Testis (tissue), 3 donors: Measurements from ENCODE around the gene ACBD4. TPM values are rescaled to one million over a fixed set of nuclear protein-coding genes. Genes with fewer than 3 reads are reported as not detected.

Source experiments
- DNase-seq: peaks from one replicate; pipeline ENCODE4 v3.0.0-alpha.2; 2019
- H3K27ac ChIP-seq, 2 donors: fragments of 200-600 bp; sonication (generic); one replicate each; pipeline ENCODE4 v1.5.1; 2019
- H3K27me3 ChIP-seq: fragments of 200-600 bp; sonication (generic); one replicate; pipeline ENCODE4 v1.5.1; 2019
- H3K36me3 ChIP-seq: fragments of 200-600 bp; sonication (generic); one replicate; pipeline ENCODE4 v1.5.1; 2017; ENCODE audit warnings: low read depth; ENCODE audit errors: missing control alignments
- H3K4me1 ChIP-seq: fragments of 200-600 bp; sonication (generic); one replicate; pipeline ENCODE4 v1.5.1; 2019
- H3K4me3 ChIP-seq, 2 donors: fragments of 200-600 bp; sonication (generic); one replicate each; pipeline ENCODE4 v1.5.1; 2017 to 2019
- H3K9me3 ChIP-seq: fragments of 200-600 bp; sonication (generic); one replicate; pipeline ENCODE4 v1.5.1; 2017
- POLR2A ChIP-seq: fragments of 450-650 bp; IDR thresholded peaks from one replicate; pipeline ENCODE4 v1.6.1; 2017; ENCODE audit warnings: antibody characterized with exemption, mild to moderate bottlenecking, moderate library complexity
- WGBS, 2 donors: methylation state at CpG; one replicate each; pipeline ENCODE4 v1.1.5; 2018; 5-methylcytosine and 5-hydroxymethylcytosine counted together
- intact Hi-C: fragments of 100-400 bp; cut with DNase I; formaldehyde crosslinking; loops from one replicate; pipeline ENCODE4 v1.15.1; 2023; ENCODE audit warnings: low total_unique reads
- microRNA-seq, 2 donors: library from miRNA; unstranded; fragments of <30 nt; microRNA quantifications; one replicate each; pipeline ENCODE4, GENCODE V29; 2016; ENCODE audit warnings: borderline number of aligned reads in 2 of 2, borderline replicate concordance in 1 of 2
- polyA plus RNA-seq: library from polyadenylated mRNA; stranded (reverse); fragments of 350-450 nt; fragmentation: Illumina TruSeq; extraction: RNeasy Lipid Tissue Mini Kit (QIAGEN cat#74804); gene quantifications from one replicate; pipeline ENCODE4 v1.2.3, GENCODE V29; 2014; ENCODE audit warnings: low read depth, low replicate concordance; ENCODE audit not compliant: insufficient read depth
- small RNA-seq, 2 donors: library from RNA; depleted of rRNA; stranded (forward); fragments of <200 nt; gene quantifications; one replicate each; pipeline ENCODE3, GENCODE V24; 2016
- total RNA-seq, 2 donors: library from RNA; depleted of rRNA; stranded (reverse); fragments of >200 nt; gene quantifications; one replicate each; pipeline ENCODE4 v1.2.3, GENCODE V29; 2016
- TF ChIP-seq, protein P1 (sequence below), 3 experiments: fragments of 450-650 bp in 2 of 3; fragments of 200-600 bp in 1 of 3; sonication (generic) in 1 of 3; IDR thresholded peaks; one replicate each; pipeline ENCODE4 v1.5.1; 2016 to 2019; ENCODE audit warnings: antibody characterized with exemption in 3 of 3, mild to moderate bottlenecking in 2 of 3, moderate library complexity in 1 of 3

ACBD4 gene
- total and polyA plus RNA-seq, 3 donors from 2014 or later: 7.5 to 9.1 (median 8.3) TPM

- no peak for DNase-seq
- H3K4me3 ChIP-seq: no peak overlapping the region
- H3K9me3 ChIP-seq: no peaks in the 10 kb centered on the region
- no peaks in the 10 kb centered on the region for H3K36me3 ChIP-seq
- no peak overlapping the region for H3K27ac ChIP-seq
- peaks cover 7% of the 10 kb centered on the region for H3K4me1 ChIP-seq
- H3K27me3 ChIP-seq: no peaks in the 10 kb centered on the region
- TF ChIP-seq POLR2A: no peak
- TF ChIP-seq, protein P1, sequence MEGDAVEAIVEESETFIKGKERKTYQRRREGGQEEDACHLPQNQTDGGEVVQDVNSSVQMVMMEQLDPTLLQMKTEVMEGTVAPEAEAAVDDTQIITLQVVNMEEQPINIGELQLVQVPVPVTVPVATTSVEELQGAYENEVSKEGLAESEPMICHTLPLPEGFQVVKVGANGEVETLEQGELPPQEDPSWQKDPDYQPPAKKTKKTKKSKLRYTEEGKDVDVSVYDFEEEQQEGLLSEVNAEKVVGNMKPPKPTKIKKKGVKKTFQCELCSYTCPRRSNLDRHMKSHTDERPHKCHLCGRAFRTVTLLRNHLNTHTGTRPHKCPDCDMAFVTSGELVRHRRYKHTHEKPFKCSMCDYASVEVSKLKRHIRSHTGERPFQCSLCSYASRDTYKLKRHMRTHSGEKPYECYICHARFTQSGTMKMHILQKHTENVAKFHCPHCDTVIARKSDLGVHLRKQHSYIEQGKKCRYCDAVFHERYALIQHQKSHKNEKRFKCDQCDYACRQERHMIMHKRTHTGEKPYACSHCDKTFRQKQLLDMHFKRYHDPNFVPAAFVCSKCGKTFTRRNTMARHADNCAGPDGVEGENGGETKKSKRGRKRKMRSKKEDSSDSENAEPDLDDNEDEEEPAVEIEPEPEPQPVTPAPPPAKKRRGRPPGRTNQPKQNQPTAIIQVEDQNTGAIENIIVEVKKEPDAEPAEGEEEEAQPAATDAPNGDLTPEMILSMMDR (IDR thresholded peaks at IDR 0.05): no peak
- intact Hi-C loops: no loop called here
- WGBS, 2 donors: 52 to 60% methylated on average over 2 of the region's 2 CpGs
Observed at GRCh38 chr17:45189009-45189408, 53.5 kb downstream of the ACBD4 start.

- 71 to 80% methylated on average over 11 of the region's 11 CpGs for WGBS, 2 donors
- DNase-seq: no peak
- peaks cover 7% of the 10 kb centered on the region for H3K4me1 ChIP-seq
- no peaks in the 10 kb centered on the region for H3K36me3 ChIP-seq
- intact Hi-C loops: no loop called here
- TF ChIP-seq POLR2A: no peak
- TF ChIP-seq, protein P1 (IDR thresholded peaks at IDR 0.05): no peak
- no peak overlapping the region for H3K4me3 ChIP-seq
- H3K27me3 ChIP-seq: no peaks in the 10 kb centered on the region
- H3K27ac ChIP-seq: peak overlapping the region; percentile 5 to 41
- no peaks in the 10 kb centered on the region for H3K9me3 ChIP-seq
Observed at GRCh38 chr17:45190503-45191255, 55.2 kb downstream of the ACBD4 start.

Small RNA genes within 50 kb of the gene (microRNA-seq; reads per million reads assigned to microRNA genes)
- 0 to 0.70 reads per million in 2 donors for gene MIR6784

Small RNA genes within 50 kb of the gene (small RNA-seq; reads per million reads assigned to genes)
- gene MIR6784: 0 reads per million in 2 donors

Other genes with a start within 250 kb of the ACBD4 start
- gene EFTUD2, start 236.2 kb upstream of the ACBD4 start, total RNA-seq: 100 to 1,000 TPM; 124 to 131 TPM
- gene EFTUD2, start 236.2 kb upstream of the ACBD4 start, polyA plus RNA-seq: 95.5 TPM
- under 1 TPM; 0.55 to 0.62 TPM for gene GFAP, start 220.2 kb upstream of the ACBD4 start, total RNA-seq
- gene GFAP, start 220.2 kb upstream of the ACBD4 start, polyA plus RNA-seq: 0.91 TPM
- gene KIF18B, start 187.9 kb upstream of the ACBD4 start, total RNA-seq: 1 to 10 TPM; 3.7 to 6.0 TPM
- gene KIF18B, start 187.9 kb upstream of the ACBD4 start, polyA plus RNA-seq: 4.7 TPM
- 1 to 10 TPM in 1 of 2 donors, under 1 TPM in 1; 0.74 to 1.3 TPM for gene C1QL1, start 167.4 kb upstream of the ACBD4 start, total RNA-seq
- 1.7 TPM for gene C1QL1, start 167.4 kb upstream of the ACBD4 start, polyA plus RNA-seq
- gene DCAKD, start 84.1 kb upstream of the ACBD4 start, total RNA-seq: 10 to 100 TPM; 63.1 to 72.5 TPM
- 33.2 TPM for gene DCAKD, start 84.1 kb upstream of the ACBD4 start, polyA plus RNA-seq
- 10 to 100 TPM; 76.1 to 79.0 TPM for gene NMT1, start 74.4 kb upstream of the ACBD4 start, total RNA-seq
- gene NMT1, start 74.4 kb upstream of the ACBD4 start, polyA plus RNA-seq: 143 TPM
- gene PLCD3, start 3.2 kb upstream of the ACBD4 start, total RNA-seq: 100 to 1,000 TPM in 1 of 2 donors, 10 to 100 TPM in 1; 86.3 to 106 TPM
- gene PLCD3, start 3.2 kb upstream of the ACBD4 start, polyA plus RNA-seq: 62.2 TPM
- 10 to 100 TPM; 51.8 to 68.8 TPM for gene HEXIM1, start 12.8 kb downstream of the ACBD4 start, total RNA-seq
- gene HEXIM1, start 12.8 kb downstream of the ACBD4 start, polyA plus RNA-seq: 38.8 TPM
- 10 to 100 TPM; 35.9 to 47.7 TPM for gene HEXIM2, start 26.2 kb downstream of the ACBD4 start, total RNA-seq
- gene HEXIM2, start 26.2 kb downstream of the ACBD4 start, polyA plus RNA-seq: 76.8 TPM
- gene FMNL1, start 86.2 kb downstream of the ACBD4 start, total RNA-seq: 10 to 100 TPM; 11.1 to 15.8 TPM
- 13.9 TPM for gene FMNL1, start 86.2 kb downstream of the ACBD4 start, polyA plus RNA-seq
- 10 to 100 TPM; 15.5 to 47.4 TPM for gene SPATA32, start 126.4 kb downstream of the ACBD4 start, total RNA-seq
- 72.0 TPM for gene SPATA32, start 126.4 kb downstream of the ACBD4 start, polyA plus RNA-seq
- 10 to 100 TPM; 12.4 to 14.6 TPM for gene MAP3K14, start 181.3 kb downstream of the ACBD4 start, total RNA-seq
- 24.9 TPM for gene MAP3K14, start 181.3 kb downstream of the ACBD4 start, polyA plus RNA-seq